ENCODE results near the gene LRRC37B. TPM values are rescaled to one million over a fixed set of nuclear protein-coding genes. Genes with fewer than 3 reads are reported as not detected.
"Not testable (repeated sequence)": the region's sequence is repeated elsewhere in the genome, so short reads cannot be mapped to it uniquely, and the experiment has no call there.

The LRRC37B gene
- total RNA-seq, 4 donors from 2014 or later = 10.3 to 26.8 (median 17.0) TPM

- H3K9me3 ChIP-seq; intact Hi-C loops (cut with DNase I): not testable (repeated sequence)
Measured at GRCh38 chr17:32061840-32062239, 54.7 kb downstream of the LRRC37B start.

GRCh38 chr17:32064091-32064490 lies 56.9 kb downstream of the LRRC37B start:
- H3K36me3 ChIP-seq; H3K4me1 ChIP-seq; intact Hi-C loops (cut with DNase I); H3K27me3 ChIP-seq; DNase-seq; H3K9me3 ChIP-seq; H3K4me3 ChIP-seq (replicated peaks in 1 of 3); H3K27ac ChIP-seq: not testable (repeated sequence)
- 85 to 100% methylated on average over 1 to 2 of the region's 2 CpGs for WGBS, 2 donors

More at GRCh38 chr17:32061840-32062239, 54.7 kb downstream of the LRRC37B start:
- WGBS, 2 donors = 70% methylated on average over 7 to 8 of the region's 8 CpGs
- DNase-seq; H3K4me3 ChIP-seq (replicated peaks in 1 of 3); H3K27me3 ChIP-seq; H3K4me1 ChIP-seq; H3K36me3 ChIP-seq; H3K27ac ChIP-seq: not testable (repeated sequence)

GRCh38 chr17:32066123-32066680 lies 59.0 kb downstream of the LRRC37B start:
- H3K4me1 ChIP-seq; H3K27ac ChIP-seq; H3K27me3 ChIP-seq; H3K36me3 ChIP-seq; H3K9me3 ChIP-seq; intact Hi-C loops (cut with DNase I); H3K4me3 ChIP-seq (replicated peaks in 1 of 3); DNase-seq: not testable (repeated sequence)
- WGBS, 2 donors = 66 to 83% methylated on average over 9 of the region's 10 CpGs

GRCh38 chr17:32066863-32067642 lies 59.9 kb downstream of the LRRC37B start:
- H3K4me1 ChIP-seq; H3K4me3 ChIP-seq (replicated peaks in 1 of 3): not testable (repeated sequence)
- 54 to 61% methylated on average over 13 to 14 of the region's 25 CpGs for WGBS, 2 donors

GRCh38 chr17:32069067-32069466 lies 61.9 kb downstream of the LRRC37B start:
- H3K27me3 ChIP-seq; H3K27ac ChIP-seq; H3K36me3 ChIP-seq; H3K4me3 ChIP-seq (replicated peaks in 1 of 3); H3K9me3 ChIP-seq; intact Hi-C loops (cut with DNase I); H3K4me1 ChIP-seq; DNase-seq: not testable (repeated sequence)
- WGBS, 2 donors = 76 to 77% methylated on average over 2 of the region's 2 CpGs

More at GRCh38 chr17:32066863-32067642, 59.9 kb downstream of the LRRC37B start:
- TF ChIP-seq CTCF (IDR thresholded peaks at IDR 0.05) = peak in 2 of 6 experiments; percentile 18 to 51
- intact Hi-C loops (cut with DNase I); H3K27ac ChIP-seq; H3K36me3 ChIP-seq; H3K9me3 ChIP-seq; H3K27me3 ChIP-seq: not testable (repeated sequence)
- DNase-seq = peak; percentile 25 to 50

- H3K27me3 ChIP-seq; intact Hi-C loops (cut with DNase I); H3K4me3 ChIP-seq (replicated peaks in 1 of 3); DNase-seq; H3K9me3 ChIP-seq; H3K27ac ChIP-seq; H3K4me1 ChIP-seq; H3K36me3 ChIP-seq: not testable (repeated sequence)
- WGBS, 2 donors = 50 to 68% methylated on average over 2 to 3 of the region's 4 CpGs
Measured at GRCh38 chr17:32071961-32072360, 64.8 kb downstream of the LRRC37B start.

- H3K9me3 ChIP-seq; DNase-seq; intact Hi-C loops (cut with DNase I); H3K4me3 ChIP-seq (replicated peaks in 1 of 3); H3K27me3 ChIP-seq; H3K36me3 ChIP-seq; H3K4me1 ChIP-seq; H3K27ac ChIP-seq: not testable (repeated sequence)
- 81 to 97% methylated on average over 4 of the region's 4 CpGs for WGBS, 2 donors
Measured at GRCh38 chr17:32073131-32073530, 65.9 kb downstream of the LRRC37B start.

- H3K27ac ChIP-seq; H3K9me3 ChIP-seq; H3K4me1 ChIP-seq; H3K4me3 ChIP-seq (replicated peaks in 1 of 3); intact Hi-C loops (cut with DNase I); H3K27me3 ChIP-seq; H3K36me3 ChIP-seq: not testable (repeated sequence)
- 0 to 4% methylated on average over 9 to 10 of the region's 10 CpGs for WGBS, 2 donors
- peak; percentile 29 to 41 for DNase-seq
Measured at GRCh38 chr17:32079753-32080152, 72.6 kb downstream of the LRRC37B start.

GRCh38 chr17:32083550-32083979 lies 76.4 kb downstream of the LRRC37B start:
- Histone ChIP-seq H3K4me3 (replicated peaks in 1 of 3) (peak overlapping the region in 1 of 3 donors; percentile 36), H3K27ac (peak overlapping the region in 1 of 3 donors; percentile 43)
- H3K9me3 ChIP-seq; intact Hi-C loops (cut with DNase I); H3K36me3 ChIP-seq; H3K4me1 ChIP-seq; H3K27me3 ChIP-seq; DNase-seq: not testable (repeated sequence)
- WGBS, 2 donors = 2 to 5% methylated on average over 8 to 10 of the region's 17 CpGs

- H3K36me3 ChIP-seq; H3K4me1 ChIP-seq; intact Hi-C loops (cut with DNase I); H3K9me3 ChIP-seq; DNase-seq; H3K27me3 ChIP-seq: not testable (repeated sequence)
- Histone ChIP-seq H3K27ac (peak overlapping the region in 1 of 3 donors; percentile 43), H3K4me3 (replicated peaks in 1 of 3) (peak overlapping the region in 1 of 3 donors; percentile 36)
- WGBS, 2 donors = 0% methylated on average over 7 of the region's 39 CpGs; no CpG with 5 or more reads in 1 of the 2 donors
Measured at GRCh38 chr17:32084003-32084941, 77.1 kb downstream of the LRRC37B start.
